ENCODE results near the gene GNAQ. TPM values are rescaled to one million over a fixed set of nuclear protein-coding genes. Genes with fewer than 3 reads are reported as not detected.
A peak's percentile ranks its signal among the peaks of the same experiment; 100 is the strongest.

Gene GNAQ
- total and polyA plus RNA-seq, 4 experiments from 2014 or later: 6.9 to 57.2 (median 34.5) TPM

GRCh38 chr9:78000221-78000620 lies 31.4 kb downstream of the GNAQ start:
- no peak overlapping the region for H3K27ac ChIP-seq (ENCODE audit: low read depth, low read length)
- intact Hi-C loops (cut with micrococcal nuclease): no loop called here
- peak overlapping the region in 1 of 7 donors; percentile 20 for H3K27ac Mint-ChIP-seq
- no peaks in the 10 kb centered on the region for H3K9me3 Mint-ChIP-seq
- H3K36me3 Mint-ChIP-seq: peaks cover 16 to 25% of the 10 kb centered on the region in 2 donors
- ChIA-PET CTCF (ENCODE audit: partially characterized antibody) (interaction anchor here (1.1 to 6.1 kb wide), 3 partner anchors 24 to 567 kb away, joined by 3 to 28 read pairs (median 4); no protein-coding TSS in a partner anchor), POLR2A (ENCODE audit: partially characterized antibody) (no interaction called here)
- DNase-seq: no peak
- H3K4me1 ChIP-seq (ENCODE audit: insufficient read depth, low read length): peaks cover 25% of the 10 kb centered on the region
- no peaks in the 10 kb centered on the region for H3K27me3 Mint-ChIP-seq
- H3K4me3 Mint-ChIP-seq: no peak overlapping the region
- no peaks in the 10 kb centered on the region for H3K36me3 ChIP-seq (ENCODE audit: insufficient read depth, low read length)
- peaks cover 40 to 71% (median 56%) of the 10 kb centered on the region in 4 donors for H3K4me1 Mint-ChIP-seq
- no peaks in the 10 kb centered on the region for H3K27me3 ChIP-seq (ENCODE audit: insufficient read depth, low read length)
- no peaks in the 10 kb centered on the region for H3K9me3 ChIP-seq (ENCODE audit: control insufficient read depth in 1 of 2, low read length in 2 of 2)
- no peak overlapping the region for H3K4me3 ChIP-seq (ENCODE audit: low read length in 2 of 2)

GRCh38 chr9:77999231-77999631 lies 32.4 kb downstream of the GNAQ start:
- DNase-seq: no peak
- Histone ChIP-seq H3K4me1 (ENCODE audit: insufficient read depth, low read length) (peaks cover 16% of the 10 kb centered on the region), H3K27me3 (ENCODE audit: insufficient read depth, low read length) (no peaks in the 10 kb centered on the region), H3K36me3 (ENCODE audit: insufficient read depth, low read length) (no peaks in the 10 kb centered on the region), H3K27ac (ENCODE audit: low read depth, low read length) (no peak overlapping the region), H3K4me3 (ENCODE audit: low read length in 2 of 2) (no peak overlapping the region), H3K9me3 (ENCODE audit: control insufficient read depth in 1 of 2, low read length in 2 of 2) (no peaks in the 10 kb centered on the region)
- Mint-ChIP-seq H3K27ac (peak overlapping the region in 2 of 7 donors; percentile 48 to 68), H3K36me3 (peaks cover 16 to 20% of the 10 kb centered on the region in 2 donors), H3K4me1 (peaks cover 40 to 69% (median 52%) of the 10 kb centered on the region in 4 donors), H3K27me3 (no peaks in the 10 kb centered on the region), H3K4me3 (no peak overlapping the region), H3K9me3 (no peaks in the 10 kb centered on the region)
- ChIA-PET CTCF (ENCODE audit: partially characterized antibody) (interaction anchor here (6.1 kb wide), 1 partner anchor 23 kb away, joined by 28 read pairs; no protein-coding TSS in a partner anchor), POLR2A (ENCODE audit: partially characterized antibody) (no interaction called here)
- intact Hi-C loops (cut with micrococcal nuclease): no loop called here

- Mint-ChIP-seq H3K9me3 (no peaks in the 10 kb centered on the region), H3K27ac (no peak overlapping the region), H3K27me3 (no peaks in the 10 kb centered on the region), H3K36me3 (peaks cover 16 to 20% of the 10 kb centered on the region in 2 donors), H3K4me1 (peaks cover 35 to 61% (median 48%) of the 10 kb centered on the region in 4 donors), H3K4me3 (no peak overlapping the region)
- intact Hi-C loops (cut with micrococcal nuclease): no loop called here
- no peak for DNase-seq
- Histone ChIP-seq H3K4me1 (ENCODE audit: insufficient read depth, low read length) (peaks cover 13% of the 10 kb centered on the region), H3K27me3 (ENCODE audit: insufficient read depth, low read length) (no peaks in the 10 kb centered on the region), H3K4me3 (ENCODE audit: low read length in 2 of 2) (no peak overlapping the region), H3K36me3 (ENCODE audit: insufficient read depth, low read length) (no peaks in the 10 kb centered on the region), H3K27ac (ENCODE audit: low read depth, low read length) (no peak overlapping the region), H3K9me3 (ENCODE audit: control insufficient read depth in 1 of 2, low read length in 2 of 2) (no peaks in the 10 kb centered on the region)
- POLR2A ChIA-PET (ENCODE audit: partially characterized antibody): no interaction called here
- CTCF ChIA-PET (ENCODE audit: partially characterized antibody): no interaction called here
Observed at GRCh38 chr9:77997611-77998284, 33.9 kb downstream of the GNAQ start.

DNA sequence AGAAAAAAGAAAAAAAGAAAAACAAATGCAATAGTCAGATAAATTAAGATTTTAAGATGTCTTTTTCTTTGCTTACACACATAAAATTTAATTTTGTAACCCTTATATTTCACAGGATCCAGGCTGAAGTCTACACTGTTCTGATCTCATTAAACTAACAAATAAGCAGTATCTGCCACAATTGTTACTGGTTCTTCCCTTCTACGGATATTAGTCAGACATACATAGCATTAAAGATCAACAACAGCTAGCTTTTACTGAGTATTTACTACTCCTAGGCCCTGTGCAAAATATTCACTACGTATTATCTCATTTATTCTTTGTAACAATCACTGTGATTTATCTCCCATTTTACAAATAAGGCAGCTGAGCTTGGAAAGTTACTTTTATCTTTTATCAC lies 34.9 kb downstream of the GNAQ start:
- Histone ChIP-seq H3K27ac (ENCODE audit: low read depth, low read length) (no peak overlapping the region), H3K27me3 (ENCODE audit: insufficient read depth, low read length) (no peaks in the 10 kb centered on the region), H3K4me3 (ENCODE audit: low read length in 2 of 2) (no peak overlapping the region), H3K9me3 (ENCODE audit: control insufficient read depth in 1 of 2, low read length in 2 of 2) (no peaks in the 10 kb centered on the region), H3K4me1 (ENCODE audit: insufficient read depth, low read length) (peaks cover 3% of the 10 kb centered on the region), H3K36me3 (ENCODE audit: insufficient read depth, low read length) (no peaks in the 10 kb centered on the region)
- no peaks in the 10 kb centered on the region for H3K27me3 Mint-ChIP-seq
- CTCF ChIA-PET (ENCODE audit: partially characterized antibody): interaction anchor here (1.6 to 2.6 kb wide), 2 partner anchors 19 to 39 kb away, joined by 6 to 9 read pairs; no protein-coding TSS in a partner anchor
- no peak for DNase-seq
- intact Hi-C loops (cut with micrococcal nuclease): no loop called here
- peaks cover 18 to 25% of the 10 kb centered on the region in 2 donors for H3K36me3 Mint-ChIP-seq
- POLR2A ChIA-PET (ENCODE audit: partially characterized antibody): no interaction called here
- no peaks in the 10 kb centered on the region for H3K9me3 Mint-ChIP-seq
- no peak overlapping the region for H3K4me3 Mint-ChIP-seq
- peak overlapping the region in 1 of 7 donors; percentile 42 for H3K27ac Mint-ChIP-seq
- H3K4me1 Mint-ChIP-seq: peaks cover 32 to 56% (median 43%) of the 10 kb centered on the region in 4 donors

GRCh38 chr9:77991191-77991590 lies 40.4 kb downstream of the GNAQ start:
- DNase-seq: no peak
- intact Hi-C loops (cut with micrococcal nuclease): no loop called here
- H3K4me3 Mint-ChIP-seq: no peak overlapping the region
- peaks cover 32 to 60% (median 48%) of the 10 kb centered on the region in 4 donors for H3K4me1 Mint-ChIP-seq
- ChIA-PET POLR2A (ENCODE audit: partially characterized antibody) (no interaction called here), CTCF (ENCODE audit: partially characterized antibody) (no interaction called here)
- Histone ChIP-seq H3K4me1 (ENCODE audit: insufficient read depth, low read length) (peaks cover 5% of the 10 kb centered on the region), H3K27ac (ENCODE audit: low read depth, low read length) (no peak overlapping the region), H3K9me3 (ENCODE audit: control insufficient read depth in 1 of 2, low read length in 2 of 2) (no peaks in the 10 kb centered on the region), H3K36me3 (ENCODE audit: insufficient read depth, low read length) (no peaks in the 10 kb centered on the region), H3K27me3 (ENCODE audit: insufficient read depth, low read length) (no peaks in the 10 kb centered on the region), H3K4me3 (ENCODE audit: low read length in 2 of 2) (no peak overlapping the region)
- H3K9me3 Mint-ChIP-seq: no peaks in the 10 kb centered on the region
- no peak overlapping the region for H3K27ac Mint-ChIP-seq
- no peaks in the 10 kb centered on the region for H3K27me3 Mint-ChIP-seq
- H3K36me3 Mint-ChIP-seq: peaks cover 12 to 14% of the 10 kb centered on the region in 2 donors

DNA sequence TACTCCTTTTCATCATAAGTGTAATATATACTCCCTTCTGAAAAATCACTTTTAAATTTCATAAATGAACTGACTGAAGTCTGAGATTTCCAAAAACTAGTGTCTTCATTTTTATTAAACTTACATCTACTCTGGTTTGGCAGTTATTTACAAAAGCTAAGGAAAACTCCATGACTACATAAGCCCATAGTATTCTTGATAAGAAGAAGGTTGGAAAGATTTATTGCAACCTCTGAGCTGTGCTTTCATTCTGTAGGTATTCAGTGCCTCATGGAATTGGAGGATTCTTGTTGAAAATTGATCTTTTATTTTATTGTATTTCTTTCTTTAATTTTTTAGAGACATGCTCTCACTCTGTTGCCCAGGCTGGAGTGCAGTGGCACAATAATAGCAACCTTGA lies 41.7 kb downstream of the GNAQ start:
- H3K36me3 ChIP-seq (ENCODE audit: insufficient read depth, low read length): no peaks in the 10 kb centered on the region
- H3K27me3 ChIP-seq (ENCODE audit: insufficient read depth, low read length): no peaks in the 10 kb centered on the region
- no peaks in the 10 kb centered on the region for H3K27me3 Mint-ChIP-seq
- H3K4me3 Mint-ChIP-seq: no peak overlapping the region
- intact Hi-C loops (cut with micrococcal nuclease): no loop called here
- no peak overlapping the region for H3K27ac ChIP-seq (ENCODE audit: low read depth, low read length)
- H3K4me1 Mint-ChIP-seq: peaks cover 32 to 58% (median 45%) of the 10 kb centered on the region in 4 donors
- H3K36me3 Mint-ChIP-seq: peaks cover 11 to 12% of the 10 kb centered on the region in 2 donors
- H3K27ac Mint-ChIP-seq: peak overlapping the region in 2 of 7 donors; percentile 24 to 65
- peaks cover 5% of the 10 kb centered on the region for H3K4me1 ChIP-seq (ENCODE audit: insufficient read depth, low read length)
- ChIA-PET POLR2A (ENCODE audit: partially characterized antibody) (interaction anchor here (1.2 kb wide), 1 partner anchor 20 kb away, joined by 3 read pairs; no protein-coding TSS in a partner anchor), CTCF (ENCODE audit: partially characterized antibody) (interaction anchor here (0.7 to 3.1 kb wide), 4 partner anchors 12 to 46 kb away, joined by 3 to 20 read pairs (median 6); no protein-coding TSS in a partner anchor)
- H3K4me3 ChIP-seq (ENCODE audit: low read length in 2 of 2): no peak overlapping the region
- H3K9me3 ChIP-seq (ENCODE audit: control insufficient read depth in 1 of 2, low read length in 2 of 2): no peaks in the 10 kb centered on the region
- DNase-seq: no peak
- no peaks in the 10 kb centered on the region for H3K9me3 Mint-ChIP-seq

GRCh38 chr9:77989458-77989857 lies 42.2 kb downstream of the GNAQ start:
- peak overlapping the region in 3 of 7 donors; percentile 3 to 85 (median 77) for H3K27ac Mint-ChIP-seq
- peaks cover 35 to 63% (median 45%) of the 10 kb centered on the region in 4 donors for H3K4me1 Mint-ChIP-seq
- Histone ChIP-seq H3K36me3 (ENCODE audit: insufficient read depth, low read length) (no peaks in the 10 kb centered on the region), H3K27me3 (ENCODE audit: insufficient read depth, low read length) (no peaks in the 10 kb centered on the region), H3K9me3 (ENCODE audit: control insufficient read depth in 1 of 2, low read length in 2 of 2) (no peaks in the 10 kb centered on the region), H3K27ac (ENCODE audit: low read depth, low read length) (no peak overlapping the region), H3K4me3 (ENCODE audit: low read length in 2 of 2) (no peak overlapping the region), H3K4me1 (ENCODE audit: insufficient read depth, low read length) (peaks cover 5% of the 10 kb centered on the region)
- no peak for DNase-seq
- no peak overlapping the region for H3K4me3 Mint-ChIP-seq
- intact Hi-C loops (cut with micrococcal nuclease): no loop called here
- CTCF ChIA-PET (ENCODE audit: partially characterized antibody): interaction anchor here (1.2 to 3.1 kb wide), 3 partner anchors 12 to 46 kb away, joined by 3 to 20 read pairs (median 10); no protein-coding TSS in a partner anchor
- POLR2A ChIA-PET (ENCODE audit: partially characterized antibody): interaction anchor here (1.2 kb wide), 1 partner anchor 21 kb away, joined by 3 read pairs; no protein-coding TSS in a partner anchor
- H3K36me3 Mint-ChIP-seq: peaks cover 11 to 12% of the 10 kb centered on the region in 2 donors
- H3K27me3 Mint-ChIP-seq: no peaks in the 10 kb centered on the region
- no peaks in the 10 kb centered on the region for H3K9me3 Mint-ChIP-seq
